ENCODE data around the gene SOX11. TPM values are rescaled to one million over a fixed set of nuclear protein-coding genes. Genes with fewer than 3 reads are reported as not detected.

Gene SOX11
- total RNA-seq, 1 experiment from 2014 or later: 24.8 TPM

- peaks cover 29% of the 10 kb centered on the region for H3K27me3 Mint-ChIP-seq (ENCODE audit: low read depth)
- peaks cover 60% of the 10 kb centered on the region for H3K9me3 Mint-ChIP-seq
- H3K36me3 Mint-ChIP-seq: peaks cover 43% of the 10 kb centered on the region
- H3K4me1 Mint-ChIP-seq: 0 out of 2 replicates have a peak, but pooled peaks cover 5% of the 10 kb centered on the region
- ATAC-seq: no peak
- no peak for DNase-seq (ENCODE audit: low spot score)
- no peak overlapping the region for H3K27ac Mint-ChIP-seq
- H3K4me3 Mint-ChIP-seq: no peak overlapping the region
- no peak for TF ChIP-seq CREB1 (CRISPR knock-in tag; IDR thresholded peaks at IDR 0.05)
- no peak for TF ChIP-seq SMAD3 (CRISPR knock-in tag; IDR thresholded peaks at IDR 0.05; ENCODE audit: borderline replicate concordance)
- TF ChIP-seq USF1 (CRISPR knock-in tag; IDR thresholded peaks at IDR 0.05): no peak
- no peak for TF ChIP-seq ZNF138 (CRISPR knock-in tag; conservative IDR thresholded peaks at IDR 0.05)
- TF ChIP-seq FOXP1 (CRISPR knock-in tag; IDR thresholded peaks at IDR 0.05; ENCODE audit: borderline replicate concordance): no peak
- no peak for TF ChIP-seq E2F1 (CRISPR knock-in tag; IDR thresholded peaks at IDR 0.05)
- TF ChIP-seq ZNF671 (CRISPR knock-in tag; IDR thresholded peaks at IDR 0.05): no peak
- TF ChIP-seq ZBTB43 (CRISPR knock-in tag; IDR thresholded peaks at IDR 0.05): no peak
- ChIA-PET POLR2A (no interaction called here), CTCF (no interaction called here)
These were observed 15.1 kb upstream of the SOX11 start for GRCh38 chr2:5677133-5677532.

- Mint-ChIP-seq H3K4me1 (no peaks in the 10 kb centered on the region), H3K36me3 (peaks cover 43% of the 10 kb centered on the region), H3K27ac (no peak overlapping the region), H3K27me3 (ENCODE audit: low read depth) (peaks cover 10% of the 10 kb centered on the region), H3K9me3 (peaks cover 76% of the 10 kb centered on the region), H3K4me3 (no peak overlapping the region)
- no peak for TF ChIP-seq NR1H2 (CRISPR knock-in tag; IDR thresholded peaks at IDR 0.05)
- TF ChIP-seq E2F1 (CRISPR knock-in tag; IDR thresholded peaks at IDR 0.05): no peak
- TF ChIP-seq ZNF416 (CRISPR knock-in tag; IDR thresholded peaks at IDR 0.05): no peak
- TF ChIP-seq ERG (CRISPR knock-in tag; IDR thresholded peaks at IDR 0.05): no peak
- TF ChIP-seq STAT6 (CRISPR knock-in tag; conservative IDR thresholded peaks at IDR 0.05; ENCODE audit: low read depth): no peak
- TF ChIP-seq MXD4 (CRISPR knock-in tag; IDR thresholded peaks at IDR 0.05; ENCODE audit: borderline replicate concordance): no peak
- no peak for TF ChIP-seq ZNF121 (CRISPR knock-in tag; IDR thresholded peaks at IDR 0.05)
- TF ChIP-seq ZNF671 (CRISPR knock-in tag; IDR thresholded peaks at IDR 0.05): no peak
- ChIA-PET CTCF (no interaction called here), POLR2A (no interaction called here)
- ATAC-seq: no peak
- DNase-seq (ENCODE audit: low spot score): no peak
These were observed 8.7 kb upstream of the SOX11 start for GRCh38 chr2:5683471-5683870.

GRCh38 chr2:5685225-5685624 is 7.0 kb upstream of the SOX11 start:
- POLR2A ChIA-PET: no interaction called here

More at GRCh38 chr2:5685225-5685624, 7.0 kb upstream of the SOX11 start:
- H3K27me3 Mint-ChIP-seq (ENCODE audit: low read depth): peaks cover 16% of the 10 kb centered on the region
- CTCF ChIA-PET: no interaction called here
- H3K9me3 Mint-ChIP-seq: peaks cover 65% of the 10 kb centered on the region
- TF ChIP-seq ZNF512 (CRISPR knock-in tag; IDR thresholded peaks at IDR 0.05; ENCODE audit: borderline replicate concordance) (no peak), ELF4 (CRISPR knock-in tag; IDR thresholded peaks at IDR 0.05; ENCODE audit: low read depth) (no peak), E2F4 (CRISPR knock-in tag; IDR thresholded peaks at IDR 0.05; ENCODE audit: borderline replicate concordance, low read depth) (no peak)
- ATAC-seq: no peak
- no peak overlapping the region for H3K27ac Mint-ChIP-seq
- H3K4me1 Mint-ChIP-seq: peaks cover 6% of the 10 kb centered on the region
- peaks cover 36% of the 10 kb centered on the region for H3K36me3 Mint-ChIP-seq
- no peak for DNase-seq (ENCODE audit: low spot score)
- no peak overlapping the region for H3K4me3 Mint-ChIP-seq

All from WTC11 (cell line).